H1 (cell line): ENCODE results near the gene WDR45B. TPM values are rescaled to one million over a fixed set of nuclear protein-coding genes. Genes with fewer than 3 reads are reported as not detected.

Source experiments
- ASH2L ChIP-seq: fragments of 200-600, 300-600 bp; sonication (generic); IDR thresholded peaks from one replicate; pipeline ENCODE4 v1.7.1; 2017; ENCODE audit warnings: low read length
- BACH1 ChIP-seq: IDR thresholded peaks from 2 replicates; pipeline ENCODE4 v1.6.1; 2012; ENCODE audit warnings: low read length, improper control_type of control experiment
- BRCA1 ChIP-seq: IDR thresholded peaks from 2 replicates; pipeline ENCODE4 v1.6.1; 2012; ENCODE audit warnings: low read depth, low read length, improper control_type of control experiment
- CBX8 ChIP-seq: fragments of 300-800, 300-1000 bp; sonication (generic); IDR thresholded peaks from 2 replicates; pipeline ENCODE4 v1.7.1; 2016; ENCODE audit warnings: low read depth, low read length, borderline replicate concordance
- CREB1 ChIP-seq: IDR thresholded peaks from 2 replicates; pipeline ENCODE4 v1.6.1; 2012; ENCODE audit warnings: inconsistent platforms
- EGR1 ChIP-seq: IDR thresholded peaks from 2 replicates; pipeline ENCODE4 v1.6.1; 2011; ENCODE audit warnings: low read depth, low read length, borderline replicate concordance
- HDAC2 ChIP-seq, 2 experiments: fragments of 300-600 bp in 1 of 2; sonication (generic) in 1 of 2; IDR thresholded peaks; 2 replicates each; pipeline ENCODE4 v1.6.1; 2011 to 2012; ENCODE audit warnings: low read depth in 2 of 2, low read length in 2 of 2, mild to moderate bottlenecking in 2 of 2, moderate library complexity in 2 of 2, borderline replicate concordance in 1 of 2, inconsistent platforms in 1 of 2
- HDAC6 ChIP-seq: IDR thresholded peaks from one replicate; pipeline ENCODE4 v1.7.1; 2012; ENCODE audit warnings: low read depth, mild to moderate bottlenecking, inconsistent platforms, low read length, moderate library complexity
- KDM1A ChIP-seq: fragments of 200-600, 300-600 bp; sonication (generic); IDR thresholded peaks from 2 replicates; pipeline ENCODE4 v1.7.1; 2016; ENCODE audit warnings: mild to moderate bottlenecking, low read length, borderline replicate concordance
- KDM4A ChIP-seq: IDR thresholded peaks from one replicate; pipeline ENCODE4 v1.7.1; 2012; ENCODE audit warnings: low read depth, mild to moderate bottlenecking, moderate library complexity, low read length, inconsistent platforms; ENCODE audit not compliant: severe bottlenecking
- MAX ChIP-seq: IDR thresholded peaks from 2 replicates; pipeline ENCODE4 v1.6.1; 2012; ENCODE audit warnings: inconsistent platforms
- RAD21 ChIP-seq, 2 experiments: IDR thresholded peaks in 1 of 2; conservative IDR thresholded peaks in 1 of 2; 2 replicates each; pipeline ENCODE4 v1.6.1; 2011; ENCODE audit warnings: low read depth in 2 of 2, low read length in 2 of 2, improper control_type of control experiment in 1 of 2, inconsistent platforms in 1 of 2, mild to moderate bottlenecking in 1 of 2, moderate library complexity in 1 of 2
- SAP30 ChIP-seq: fragments of 300-600 bp; sonication (generic); IDR thresholded peaks from 2 replicates; pipeline ENCODE4 v1.7.1; 2012; ENCODE audit warnings: low read length, moderate library complexity, mild to moderate bottlenecking, inconsistent platforms; ENCODE audit not compliant: insufficient read depth, insufficient replicate concordance
- SIN3A ChIP-seq, 2 experiments: IDR thresholded peaks in 1 of 2; conservative IDR thresholded peaks in 1 of 2; 2 replicates each; pipeline ENCODE4 v1.6.1; 2011 to 2012; ENCODE audit warnings: low read length in 2 of 2, improper control_type of control experiment in 1 of 2, low read depth in 1 of 2, mild to moderate bottlenecking in 1 of 2
- TAF1 ChIP-seq: IDR thresholded peaks from 2 replicates; pipeline ENCODE4 v1.6.1; 2011; ENCODE audit warnings: mild to moderate bottlenecking, low read depth, low read length
- TBP ChIP-seq: IDR thresholded peaks from 2 replicates; pipeline ENCODE4 v1.6.1; 2011; ENCODE audit warnings: low read depth, low read length, improper control_type of control experiment
- polyA plus RNA-seq, 7 experiments: library from polyadenylated mRNA; depleted of rRNA in 3 of 7; stranded (reverse) in 5 of 7; unstranded in 2 of 7; fragments of >200 nt in 5 of 7; fragments of 200-250 nt in 2 of 7; gene quantifications; 1 replicate in 5 of 7; 2 replicates in 1 of 7; 4 replicates in 1 of 7; pipeline versions ENCODE4 v1.2.1 to v1.2.3, GENCODE V29; 2011 to 2013; ENCODE audit warnings: missing spikeins in 2 of 7, mixed read lengths in 2 of 7
- total RNA-seq: library from RNA; stranded (reverse); fragmentation: NEBNext Ultra II Directional; extraction: Animal tissue kit (Norgen Biotek cat#: 25700); gene quantifications from 2 replicates; pipeline ENCODE4 v1.2.1, GENCODE V29; 2021

The WDR45B gene
- total and polyA plus RNA-seq, 2 of the 8 experiments (the other 6 are each of a cell fraction or from before 2014, with no cell fraction given), result 82.0 to 100 TPM

- TF ChIP-seq SAP30 (no peak), CREB1 (peak; percentile 29; the same call in 1 of the 2 replicates), TBP (peak; percentile 43; the same call in 1 of the 2 replicates), MAX (peak; percentile 58), HDAC2 (IDR thresholded peaks at IDR 0.05; ENCODE audit: borderline replicate concordance in 1 of 2, low read depth in 2 of 2, low read length in 2 of 2) (no peak), BRCA1 (no peak), SIN3A (conservative IDR thresholded peaks at IDR 0.05 in 1 of 2, IDR thresholded peaks at IDR 0.05 in 1 of 2; ENCODE audit: low read depth in 1 of 2, low read length in 2 of 2) (no peak), KDM4A (peak; percentile 11), RAD21 (IDR thresholded peaks at IDR 0.05 in 1 of 2, conservative IDR thresholded peaks at IDR 0.05 in 1 of 2; ENCODE audit: low read depth in 2 of 2, low read length in 2 of 2) (peak; percentile 78 to 85), BACH1 (no peak), CBX8 (no peak), ASH2L (no peak), HDAC6 (no peak), TAF1 (0 out of 2 replicates have a peak, but pooled peaks have one; percentile 38), KDM1A (no peak), EGR1 (peak; percentile 59; the same call in 1 of the 2 replicates)
Observed at GRCh38 chr17:82668631-82669099, 20.4 kb upstream of the WDR45B start (continued).
